K562 (cell line): Measurements from ENCODE around the gene GPR32. TPM values are rescaled to one million over a fixed set of nuclear protein-coding genes. Genes with fewer than 3 reads are reported as not detected.

Experiments used
- ASH1L ChIP-seq: fragments of 450-650 bp; IDR thresholded peaks from 2 replicates; pipeline ENCODE4 v1.6.1; 2018; ENCODE audit warnings: borderline replicate concordance, mild to moderate bottlenecking, low read depth; ENCODE audit not compliant: partially characterized antibody
- CBX3 ChIP-seq, 2 experiments: IDR thresholded peaks; 1 replicate in 1 of 2; 2 replicates in 1 of 2; pipeline ENCODE4 v1.6.1; 2012; ENCODE audit warnings: inconsistent platforms in 2 of 2, low read length in 2 of 2, borderline replicate concordance in 1 of 2, control low read depth in 1 of 2
- HOXB6 ChIP-seq: fragments of 250-450 bp; sonication (Bioruptor Pico); IDR thresholded peaks from 2 replicates; pipeline ENCODE4 v1.5.1; 2022; ENCODE audit warnings: mild to moderate bottlenecking, borderline replicate concordance
- STAG1 ChIP-seq: sonication (generic); formaldehyde crosslinking; IDR thresholded peaks from 2 replicates; pipeline ENCODE4 v1.5.0; 2020; ENCODE audit warnings: missing genetic modification reagents, borderline replicate concordance
- ZNF586 ChIP-seq: fragments of 450-650 bp; formaldehyde crosslinking; conservative IDR thresholded peaks from 2 replicates; pipeline ENCODE4 v1.4.0; 2020; ENCODE audit warnings: mild to moderate bottlenecking, moderate library complexity
- polyA plus RNA-seq, 8 experiments: library from polyadenylated mRNA; depleted of rRNA in 4 of 8; stranded (reverse) in 5 of 8; unstranded in 3 of 8; fragments of >200 nt; fragmentation: Nextera tagmentation in 2 of 8; fragmentation: Illumina TruSeq in 1 of 8; extraction: Ambion mirVana in 2 of 8; extraction: Trizol in 1 of 8; gene quantifications; 2 replicates each; pipeline versions ENCODE4 v1.2.1 to v1.2.3, GENCODE V29; 2011 to 2014; ENCODE audit warnings: inconsistent platforms in 1 of 8, missing spikeins in 1 of 8
- total RNA-seq, 7 experiments: library from RNA; depleted of rRNA in 6 of 7; stranded (reverse); fragments of >200 nt in 6 of 7; fragmentation: Illumina TruSeq in 2 of 7; extraction: Trizol in 2 of 7; gene quantifications; 2 replicates each; pipeline versions ENCODE4 v1.2.1 to v1.2.3, GENCODE V29; 2011 to 2021; ENCODE audit warnings: low replicate concordance in 1 of 7
- TF ChIP-seq, protein P1 (sequence below): fragments of 450-650 bp; IDR thresholded peaks from 2 replicates; pipeline ENCODE4 v1.7.1; 2018; ENCODE audit warnings: mild to moderate bottlenecking, low read depth; ENCODE audit not compliant: partially characterized antibody
- TF ChIP-seq, protein P2 (sequence below): fragments of 250-450 bp; sonication (Bioruptor Pico); IDR thresholded peaks from 2 replicates; pipeline ENCODE4 v1.4.0; 2020; ENCODE audit warnings: mild to moderate bottlenecking
- TF ChIP-seq, protein P3 (sequence below): fragments of 450-650 bp; IDR thresholded peaks from 2 replicates; pipeline ENCODE4 v1.6.1; 2017; ENCODE audit warnings: antibody characterized with exemption

GPR32 gene
- total and polyA plus RNA-seq, 9 of the 15 experiments (the other 6 are each of a cell fraction or from before 2014, with no cell fraction given) = not detected

DNA sequence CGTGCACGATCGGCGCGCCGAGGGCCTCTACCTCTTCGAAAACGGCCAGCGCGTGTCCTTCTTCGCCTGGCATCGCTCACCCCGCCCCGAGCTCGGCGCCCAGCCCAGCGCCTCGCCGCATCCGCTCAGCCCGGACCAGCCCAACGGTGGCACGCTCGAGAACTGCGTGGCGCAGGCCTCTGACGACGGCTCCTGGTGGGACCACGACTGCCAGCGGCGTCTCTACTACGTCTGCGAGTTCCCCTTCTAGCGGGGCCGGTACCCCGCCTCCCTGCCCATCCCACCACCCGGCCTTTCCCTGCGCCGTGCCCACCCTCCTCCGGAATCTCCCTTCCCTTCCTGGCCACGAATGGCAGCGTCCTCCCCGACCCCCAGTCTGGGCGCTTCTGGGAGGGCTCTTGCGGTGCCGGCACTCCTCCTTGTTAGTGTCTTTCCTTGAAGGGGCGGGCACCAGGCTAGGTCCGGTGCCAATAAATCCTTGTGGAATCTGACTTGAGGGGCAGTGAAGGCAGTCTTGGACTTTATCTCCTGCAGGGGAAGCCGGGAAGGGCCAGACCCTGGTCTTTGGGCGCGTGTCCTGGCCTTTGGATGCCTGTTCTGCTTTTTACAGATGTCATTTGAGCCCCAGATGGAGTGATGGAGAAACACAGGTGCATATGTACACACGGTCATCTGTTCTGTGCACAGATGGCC, 44.9 kb upstream of the GPR32 start (continued):
- TF ChIP-seq, protein P1, sequence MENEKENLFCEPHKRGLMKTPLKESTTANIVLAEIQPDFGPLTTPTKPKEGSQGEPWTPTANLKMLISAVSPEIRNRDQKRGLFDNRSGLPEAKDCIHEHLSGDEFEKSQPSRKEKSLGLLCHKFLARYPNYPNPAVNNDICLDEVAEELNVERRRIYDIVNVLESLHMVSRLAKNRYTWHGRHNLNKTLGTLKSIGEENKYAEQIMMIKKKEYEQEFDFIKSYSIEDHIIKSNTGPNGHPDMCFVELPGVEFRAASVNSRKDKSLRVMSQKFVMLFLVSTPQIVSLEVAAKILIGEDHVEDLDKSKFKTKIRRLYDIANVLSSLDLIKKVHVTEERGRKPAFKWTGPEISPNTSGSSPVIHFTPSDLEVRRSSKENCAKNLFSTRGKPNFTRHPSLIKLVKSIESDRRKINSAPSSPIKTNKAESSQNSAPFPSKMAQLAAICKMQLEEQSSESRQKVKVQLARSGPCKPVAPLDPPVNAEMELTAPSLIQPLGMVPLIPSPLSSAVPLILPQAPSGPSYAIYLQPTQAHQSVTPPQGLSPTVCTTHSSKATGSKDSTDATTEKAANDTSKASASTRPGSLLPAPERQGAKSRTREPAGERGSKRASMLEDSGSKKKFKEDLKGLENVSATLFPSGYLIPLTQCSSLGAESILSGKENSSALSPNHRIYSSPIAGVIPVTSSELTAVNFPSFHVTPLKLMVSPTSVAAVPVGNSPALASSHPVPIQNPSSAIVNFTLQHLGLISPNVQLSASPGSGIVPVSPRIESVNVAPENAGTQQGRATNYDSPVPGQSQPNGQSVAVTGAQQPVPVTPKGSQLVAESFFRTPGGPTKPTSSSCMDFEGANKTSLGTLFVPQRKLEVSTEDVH = no peak
- no peak for TF ChIP-seq ZNF586 (CRISPR knock-in tag)
- TF ChIP-seq, protein P2, sequence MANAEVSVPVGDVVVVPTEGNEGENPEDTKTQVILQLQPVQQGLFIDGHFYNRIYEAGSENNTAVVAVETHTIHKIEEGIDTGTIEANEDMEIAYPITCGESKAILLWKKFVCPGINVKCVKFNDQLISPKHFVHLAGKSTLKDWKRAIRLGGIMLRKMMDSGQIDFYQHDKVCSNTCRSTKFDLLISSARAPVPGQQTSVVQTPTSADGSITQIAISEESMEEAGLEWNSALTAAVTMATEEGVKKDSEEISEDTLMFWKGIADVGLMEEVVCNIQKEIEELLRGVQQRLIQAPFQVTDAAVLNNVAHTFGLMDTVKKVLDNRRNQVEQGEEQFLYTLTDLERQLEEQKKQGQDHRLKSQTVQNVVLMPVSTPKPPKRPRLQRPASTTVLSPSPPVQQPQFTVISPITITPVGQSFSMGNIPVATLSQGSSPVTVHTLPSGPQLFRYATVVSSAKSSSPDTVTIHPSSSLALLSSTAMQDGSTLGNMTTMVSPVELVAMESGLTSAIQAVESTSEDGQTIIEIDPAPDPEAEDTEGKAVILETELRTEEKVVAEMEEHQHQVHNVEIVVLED (CRISPR knock-in tag) = peak; percentile 27; the same call in 1 of the 2 replicates
- TF ChIP-seq CBX3 (IDR thresholded peaks at IDR 0.05; ENCODE audit: borderline replicate concordance in 1 of 2, low read length in 2 of 2) = no peak
- TF ChIP-seq HOXB6 (CRISPR knock-in tag) = no peak
- TF ChIP-seq ASH1L = no peak
- TF ChIP-seq, protein P3, sequence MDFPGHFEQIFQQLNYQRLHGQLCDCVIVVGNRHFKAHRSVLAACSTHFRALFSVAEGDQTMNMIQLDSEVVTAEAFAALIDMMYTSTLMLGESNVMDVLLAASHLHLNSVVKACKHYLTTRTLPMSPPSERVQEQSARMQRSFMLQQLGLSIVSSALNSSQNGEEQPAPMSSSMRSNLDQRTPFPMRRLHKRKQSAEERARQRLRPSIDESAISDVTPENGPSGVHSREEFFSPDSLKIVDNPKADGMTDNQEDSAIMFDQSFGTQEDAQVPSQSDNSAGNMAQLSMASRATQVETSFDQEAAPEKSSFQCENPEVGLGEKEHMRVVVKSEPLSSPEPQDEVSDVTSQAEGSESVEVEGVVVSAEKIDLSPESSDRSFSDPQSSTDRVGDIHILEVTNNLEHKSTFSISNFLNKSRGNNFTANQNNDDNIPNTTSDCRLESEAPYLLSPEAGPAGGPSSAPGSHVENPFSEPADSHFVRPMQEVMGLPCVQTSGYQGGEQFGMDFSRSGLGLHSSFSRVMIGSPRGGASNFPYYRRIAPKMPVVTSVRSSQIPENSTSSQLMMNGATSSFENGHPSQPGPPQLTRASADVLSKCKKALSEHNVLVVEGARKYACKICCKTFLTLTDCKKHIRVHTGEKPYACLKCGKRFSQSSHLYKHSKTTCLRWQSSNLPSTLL = no peak
- TF ChIP-seq STAG1 = no peak; the same call in 1 of the 2 replicates
